Ureter (tissue), 1 donor: ENCODE data around the gene LUZP2. TPM values are rescaled to one million over a fixed set of nuclear protein-coding genes. Genes with fewer than 3 reads are reported as not detected.

Experiments
- DNase-seq: peaks from one replicate; pipeline ENCODE4 v3.0.0-alpha.2; 2020; ENCODE audit warnings: low spot score
- total RNA-seq: library from RNA; stranded (reverse); gene quantifications from one replicate; pipeline ENCODE4 v1.2.4, GENCODE V29; 2023
- donor health status: DM: yes; HTN: yes; CAD: no.

The LUZP2 gene
- total RNA-seq, 1 donor from 2014 or later: 0.96 TPM

- DNase-seq: no peak
Measured at GRCh38 chr11:24567380-24567779, 70.5 kb downstream of the LUZP2 start.

DNA sequence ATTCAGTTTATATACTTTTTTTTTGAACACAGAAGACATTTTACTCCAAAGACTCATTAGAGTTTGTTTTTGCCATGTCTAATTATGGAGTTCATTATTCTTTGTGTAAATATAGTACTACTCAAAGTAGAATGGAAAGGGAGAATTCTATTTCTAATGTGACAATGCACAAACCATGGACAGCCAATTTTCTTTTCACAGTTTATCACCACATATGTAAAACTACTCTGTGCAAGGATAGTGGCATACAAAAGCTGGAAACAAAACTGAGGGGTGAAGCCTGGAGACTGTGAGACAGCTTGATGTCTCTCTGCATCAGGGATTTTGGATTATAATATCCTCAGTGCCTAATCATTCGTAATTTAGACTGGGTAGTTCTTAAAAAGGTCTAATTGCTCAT lies 75.5 kb downstream of the LUZP2 start:
- DNase-seq: no peak

- DNase-seq: no peak
Measured at GRCh38 chr11:24574461-24574860, 77.6 kb downstream of the LUZP2 start.

- no peak for DNase-seq
Measured at GRCh38 chr11:24575392-24575791, 78.5 kb downstream of the LUZP2 start.

- no peak for DNase-seq
Measured at GRCh38 chr11:24585192-24585591, 88.3 kb downstream of the LUZP2 start.

DNA sequence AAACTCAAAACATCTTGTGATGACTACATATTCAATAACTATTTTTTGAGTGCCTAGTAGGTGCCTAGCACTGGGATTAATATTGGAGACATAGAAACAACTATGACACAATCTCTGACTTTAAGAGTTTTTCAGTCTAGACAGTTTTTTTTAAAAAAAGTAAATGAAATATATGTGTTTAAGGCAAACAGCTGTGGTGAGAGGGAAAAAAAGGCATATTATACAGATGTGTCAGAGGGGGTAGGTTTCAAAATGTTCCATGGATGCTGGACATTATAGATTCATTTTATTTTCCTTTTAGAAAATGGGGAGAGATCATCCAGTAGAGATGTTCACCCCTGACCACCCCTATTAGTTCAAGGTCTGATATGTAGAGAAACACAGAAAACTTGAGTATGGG lies 90.8 kb downstream of the LUZP2 start:
- no peak for DNase-seq

DNA sequence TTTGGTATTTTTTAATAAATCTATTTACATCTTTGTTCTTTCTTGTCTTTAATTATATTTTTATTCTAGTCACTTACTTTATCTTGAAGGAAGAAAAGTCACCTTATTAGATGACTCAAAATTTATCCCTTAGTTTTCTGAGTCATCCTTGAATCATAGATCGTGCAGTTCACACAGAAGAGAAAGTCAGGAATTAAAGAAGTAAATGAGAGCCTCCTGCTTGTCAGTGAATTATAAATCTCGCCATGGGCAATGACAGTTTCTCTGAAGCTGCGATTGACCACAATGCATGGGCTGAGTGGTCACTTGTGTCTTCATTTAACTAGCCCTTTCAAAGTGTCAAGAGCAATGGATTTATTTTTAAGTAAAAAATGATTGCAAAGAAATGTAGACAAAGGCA lies 91.2 kb downstream of the LUZP2 start:
- DNase-seq: no peak

DNA sequence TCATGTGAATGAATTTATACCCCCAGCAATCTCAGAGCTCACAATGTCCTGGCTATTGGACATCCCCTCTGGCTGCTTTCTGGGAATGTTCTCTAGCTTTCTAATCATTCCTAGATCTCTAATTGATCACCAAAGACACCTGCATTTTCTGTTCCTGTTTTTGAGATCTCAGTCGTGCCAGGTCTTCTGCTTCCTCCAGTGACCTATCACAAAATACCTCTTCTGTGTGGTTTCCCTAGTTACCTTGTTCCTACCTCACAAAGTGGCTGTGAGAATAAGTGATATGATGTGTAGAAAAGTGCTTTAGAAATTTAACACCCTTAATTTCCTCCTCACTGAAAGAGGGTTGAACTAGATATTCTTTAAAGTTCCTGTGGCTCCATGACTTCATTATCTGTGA lies 92.2 kb downstream of the LUZP2 start:
- DNase-seq: no peak

DNA sequence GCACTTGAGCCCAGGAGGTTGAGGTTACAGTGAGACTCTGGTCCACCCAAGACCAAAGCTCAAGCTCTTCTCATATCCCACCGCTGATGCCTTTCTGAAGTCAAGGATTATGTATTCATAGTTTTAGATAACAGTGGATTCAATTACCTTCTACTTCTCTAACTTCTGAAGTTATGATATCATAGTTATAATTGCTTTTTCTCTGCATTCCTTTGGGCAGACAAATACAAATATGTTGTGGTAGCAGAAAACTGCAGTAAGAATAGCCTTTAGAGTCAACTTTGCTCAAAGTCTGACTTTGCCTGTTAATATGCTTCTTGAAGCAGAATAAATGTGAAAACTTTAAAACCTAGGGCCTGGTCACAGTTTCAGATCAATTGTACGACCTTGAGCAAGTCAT lies 94.4 kb downstream of the LUZP2 start:
- no peak for DNase-seq

DNA sequence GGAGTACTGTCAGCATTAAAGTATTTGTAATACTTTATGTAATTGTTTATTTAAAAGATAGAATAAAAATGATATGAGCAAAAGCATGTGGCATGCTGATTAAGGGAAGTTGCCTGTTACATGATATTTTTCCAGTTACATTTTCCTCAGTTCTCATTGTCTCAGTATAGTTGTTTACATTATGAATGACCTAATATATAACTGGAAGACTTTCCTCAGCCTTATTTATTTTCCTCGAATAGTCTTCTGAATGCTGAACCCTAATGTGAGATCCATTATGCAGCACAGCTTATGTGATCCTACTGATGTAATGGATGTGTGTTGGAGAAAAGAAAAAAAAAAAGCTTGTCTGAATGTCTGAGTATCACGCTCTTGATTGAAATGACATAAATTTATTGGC lies 95.5 kb downstream of the LUZP2 start:
- no peak for DNase-seq

DNA sequence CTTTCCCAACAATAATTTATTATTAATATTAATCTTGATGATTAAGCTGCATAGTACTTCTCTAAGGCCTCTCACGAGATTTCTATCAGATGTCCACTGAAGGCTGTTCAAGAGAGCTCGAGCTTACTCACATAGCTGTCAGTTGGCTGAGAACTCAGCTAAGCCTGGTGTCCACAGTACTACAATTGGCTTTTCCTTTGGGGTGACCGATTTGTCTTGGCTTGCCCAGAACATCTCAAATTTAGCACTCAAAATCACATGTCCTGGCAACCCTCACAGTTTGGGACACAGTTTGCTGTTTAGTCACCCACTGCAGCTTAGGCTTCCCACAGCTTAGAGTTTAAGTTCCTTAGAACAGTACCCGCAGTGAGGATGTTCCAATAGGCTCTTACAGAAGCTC lies 96.5 kb downstream of the LUZP2 start:
- no peak for DNase-seq

DNA sequence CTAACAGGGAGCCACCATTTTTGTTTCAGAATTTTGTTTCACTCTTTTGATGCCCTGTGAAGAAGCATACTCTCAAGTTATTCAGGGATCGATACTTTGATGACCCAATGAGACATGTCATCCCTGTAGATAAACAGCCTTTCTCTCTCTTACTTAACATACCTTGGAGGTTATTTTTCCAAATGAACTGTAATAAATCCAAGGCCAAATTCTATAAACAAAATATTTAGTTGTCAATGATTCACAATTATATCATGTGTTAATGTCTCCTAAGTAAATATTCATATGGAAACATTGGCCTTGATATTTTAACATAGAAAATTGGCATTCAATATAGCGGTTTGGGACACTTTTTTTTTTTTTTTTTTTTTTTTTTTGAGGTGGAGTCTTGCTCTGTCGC lies 97.5 kb downstream of the LUZP2 start:
- DNase-seq: no peak

GRCh38 chr11:24598641-24599040 lies 101.8 kb downstream of the LUZP2 start:
- no peak for DNase-seq

GRCh38 chr11:24609192-24610119 lies 112.6 kb downstream of the LUZP2 start:
- DNase-seq: no peak

DNA sequence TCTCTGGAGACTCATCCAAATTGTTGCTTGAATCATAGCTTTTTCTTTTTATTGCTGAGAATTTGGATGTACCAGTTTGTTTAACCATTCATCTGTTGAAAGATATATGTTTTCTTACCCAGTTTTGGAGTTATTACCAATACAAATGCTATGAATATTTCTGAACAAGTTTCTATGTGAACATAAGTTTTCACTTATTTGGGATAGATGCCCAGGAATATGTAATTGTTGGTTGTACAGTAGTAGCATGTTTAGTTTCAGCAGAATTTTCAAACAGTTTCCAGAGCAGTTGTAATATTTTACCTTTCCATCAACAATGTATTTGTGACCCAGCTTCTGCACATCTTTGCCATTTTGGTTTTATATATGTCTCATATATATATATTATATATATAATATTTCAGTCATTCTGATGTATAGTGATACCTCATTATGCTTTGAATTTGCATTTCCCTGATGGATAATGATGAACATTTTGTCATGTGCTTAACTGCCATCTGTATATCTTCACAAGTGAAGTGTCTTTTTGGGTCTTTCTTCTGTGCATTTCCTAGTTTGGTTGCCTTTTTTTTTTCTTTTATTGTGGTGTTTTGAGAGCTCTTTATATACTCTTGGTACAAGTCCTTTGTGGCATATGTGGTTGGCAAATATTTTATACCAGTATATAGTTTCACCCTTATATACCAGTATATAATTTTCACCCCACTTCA lies 118.8 kb downstream of the LUZP2 start:
- no peak for DNase-seq

DNA sequence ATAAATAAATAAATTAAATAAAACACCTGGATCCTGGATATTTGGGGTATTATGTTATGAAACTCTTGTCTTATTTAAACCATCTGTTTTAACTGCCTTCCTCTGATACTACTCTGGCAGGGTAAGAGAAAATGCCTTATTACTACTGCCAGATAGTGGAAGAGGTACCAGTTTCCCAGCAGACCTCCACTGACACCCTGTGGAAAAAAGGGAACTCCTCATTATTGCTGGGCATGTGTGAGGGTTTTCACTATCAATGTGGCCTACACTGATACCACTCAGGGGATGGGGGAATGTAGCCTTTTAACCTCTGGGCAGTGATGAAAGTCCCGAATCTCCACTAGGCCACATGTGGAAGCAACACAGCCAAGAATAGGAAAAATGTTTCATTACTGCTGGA lies 121.0 kb downstream of the LUZP2 start:
- DNase-seq: no peak

GRCh38 chr11:24619900-24620299 lies 123.0 kb downstream of the LUZP2 start:
- DNase-seq: no peak

DNA sequence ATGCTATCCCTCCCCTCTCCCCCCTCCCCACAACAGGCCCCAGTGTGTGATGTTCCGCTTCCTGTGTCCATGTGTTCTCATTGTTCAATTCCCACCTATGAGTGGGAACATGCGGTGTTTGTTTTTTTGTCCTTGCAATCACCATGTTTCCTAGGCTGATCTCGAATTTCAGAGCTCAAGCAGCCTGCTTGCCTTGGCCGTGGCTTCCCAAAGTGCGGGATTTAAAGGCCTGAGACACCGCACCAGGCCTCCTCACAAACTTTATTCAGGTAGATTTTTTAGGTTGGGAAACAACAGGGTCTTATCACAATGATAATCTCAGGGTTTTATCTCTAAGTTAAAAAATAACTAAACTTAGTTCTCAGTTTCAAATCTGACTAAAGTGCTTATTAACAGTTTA lies 125.4 kb downstream of the LUZP2 start:
- DNase-seq: no peak

DNA sequence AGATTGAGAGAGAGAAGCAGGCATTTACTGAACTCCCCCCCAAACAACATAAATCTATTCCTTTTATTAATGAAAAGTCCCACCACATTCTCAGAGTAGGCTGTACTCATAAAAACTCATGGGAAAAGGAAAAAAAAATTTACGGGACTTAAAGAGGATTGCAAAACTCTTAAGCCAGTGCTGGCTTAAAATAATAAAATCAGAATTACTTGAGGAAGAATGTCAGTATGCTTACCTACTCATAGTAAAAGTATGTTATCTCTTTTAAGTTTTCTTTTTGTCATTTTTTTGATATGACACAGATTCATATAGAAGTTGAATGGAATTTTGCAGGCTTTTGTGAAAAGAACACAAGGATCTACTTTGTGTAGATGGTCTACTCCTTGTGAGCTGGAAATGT lies 126.3 kb downstream of the LUZP2 start:
- DNase-seq: no peak

DNA sequence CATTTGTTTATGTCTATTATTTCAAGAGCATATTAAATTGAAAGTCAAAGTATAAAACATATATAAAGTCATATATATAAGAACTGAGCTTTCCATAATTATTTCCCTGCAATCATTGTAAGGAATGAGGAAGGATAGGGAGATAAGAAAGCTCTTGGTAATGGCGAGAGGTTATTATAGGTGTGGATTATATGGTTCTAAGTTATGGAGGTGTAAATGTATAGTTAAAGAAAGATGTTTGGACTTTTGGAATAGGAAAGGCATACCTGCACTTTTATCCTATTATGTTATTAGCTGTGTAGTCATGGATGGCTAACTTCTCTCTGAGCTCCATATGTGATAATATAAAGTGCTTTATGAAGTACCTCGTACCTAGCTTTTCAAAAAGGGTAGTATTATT lies 127.6 kb downstream of the LUZP2 start:
- no peak for DNase-seq

- DNase-seq: no peak
Measured at GRCh38 chr11:24625975-24626374, 129.1 kb downstream of the LUZP2 start.

- DNase-seq: no peak
Measured at GRCh38 chr11:24628224-24628776, 131.4 kb downstream of the LUZP2 start.

GRCh38 chr11:24634606-24635160 lies 137.8 kb downstream of the LUZP2 start:
- no peak for DNase-seq
